ENCODE measurements around the gene CD68.

Gene CD68

GRCh38 chr17:7555320-7555948, 24.0 kb upstream of the CD68 start:
- TF ChIP-seq, protein P1, sequence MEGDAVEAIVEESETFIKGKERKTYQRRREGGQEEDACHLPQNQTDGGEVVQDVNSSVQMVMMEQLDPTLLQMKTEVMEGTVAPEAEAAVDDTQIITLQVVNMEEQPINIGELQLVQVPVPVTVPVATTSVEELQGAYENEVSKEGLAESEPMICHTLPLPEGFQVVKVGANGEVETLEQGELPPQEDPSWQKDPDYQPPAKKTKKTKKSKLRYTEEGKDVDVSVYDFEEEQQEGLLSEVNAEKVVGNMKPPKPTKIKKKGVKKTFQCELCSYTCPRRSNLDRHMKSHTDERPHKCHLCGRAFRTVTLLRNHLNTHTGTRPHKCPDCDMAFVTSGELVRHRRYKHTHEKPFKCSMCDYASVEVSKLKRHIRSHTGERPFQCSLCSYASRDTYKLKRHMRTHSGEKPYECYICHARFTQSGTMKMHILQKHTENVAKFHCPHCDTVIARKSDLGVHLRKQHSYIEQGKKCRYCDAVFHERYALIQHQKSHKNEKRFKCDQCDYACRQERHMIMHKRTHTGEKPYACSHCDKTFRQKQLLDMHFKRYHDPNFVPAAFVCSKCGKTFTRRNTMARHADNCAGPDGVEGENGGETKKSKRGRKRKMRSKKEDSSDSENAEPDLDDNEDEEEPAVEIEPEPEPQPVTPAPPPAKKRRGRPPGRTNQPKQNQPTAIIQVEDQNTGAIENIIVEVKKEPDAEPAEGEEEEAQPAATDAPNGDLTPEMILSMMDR (IDR thresholded peaks at IDR 0.05; ENCODE audit: control insufficient read depth, extremely low read depth, insufficient read depth), result no peak
- DNase-seq (ENCODE audit: low read depth), result no peak
- H3K4me3 ChIP-seq (ENCODE audit: low read depth, low read length), result no peak overlapping the region

DNA sequence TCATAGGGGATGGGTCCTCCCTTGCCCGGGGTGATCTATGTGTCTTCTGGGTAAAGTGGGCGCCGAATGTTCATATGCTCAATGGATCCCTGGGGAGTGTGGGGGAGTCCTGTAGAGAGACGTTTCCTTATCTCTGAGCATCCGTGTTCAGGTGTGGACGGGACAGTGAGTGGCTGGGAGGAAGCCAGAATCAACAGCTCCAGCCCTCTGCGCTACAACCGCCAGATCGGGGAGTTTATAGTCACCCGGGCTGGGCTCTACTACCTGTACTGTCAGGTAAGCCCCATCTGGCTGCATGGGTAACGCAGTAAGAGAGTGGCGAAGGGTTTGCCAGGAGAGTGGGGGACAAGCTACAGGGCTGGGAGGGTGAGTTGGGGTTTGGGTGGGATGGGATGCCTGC, 22.8 kb upstream of the CD68 start:
- TF ChIP-seq, protein P1 (IDR thresholded peaks at IDR 0.05; ENCODE audit: control insufficient read depth, extremely low read depth, insufficient read depth), result no peak
- no peak overlapping the region for H3K4me3 ChIP-seq (ENCODE audit: low read depth, low read length)
- no peak for DNase-seq (ENCODE audit: low read depth)

GRCh38 chr17:7557147-7557764, 22.2 kb upstream of the CD68 start:
- TF ChIP-seq, protein P1 (IDR thresholded peaks at IDR 0.05; ENCODE audit: control insufficient read depth, extremely low read depth, insufficient read depth), result no peak
- H3K4me3 ChIP-seq (ENCODE audit: low read depth, low read length), result 0 out of 2 replicates have a peak overlapping the region, but pooled peaks have one; percentile 56
- no peak for DNase-seq (ENCODE audit: low read depth)

DNA sequence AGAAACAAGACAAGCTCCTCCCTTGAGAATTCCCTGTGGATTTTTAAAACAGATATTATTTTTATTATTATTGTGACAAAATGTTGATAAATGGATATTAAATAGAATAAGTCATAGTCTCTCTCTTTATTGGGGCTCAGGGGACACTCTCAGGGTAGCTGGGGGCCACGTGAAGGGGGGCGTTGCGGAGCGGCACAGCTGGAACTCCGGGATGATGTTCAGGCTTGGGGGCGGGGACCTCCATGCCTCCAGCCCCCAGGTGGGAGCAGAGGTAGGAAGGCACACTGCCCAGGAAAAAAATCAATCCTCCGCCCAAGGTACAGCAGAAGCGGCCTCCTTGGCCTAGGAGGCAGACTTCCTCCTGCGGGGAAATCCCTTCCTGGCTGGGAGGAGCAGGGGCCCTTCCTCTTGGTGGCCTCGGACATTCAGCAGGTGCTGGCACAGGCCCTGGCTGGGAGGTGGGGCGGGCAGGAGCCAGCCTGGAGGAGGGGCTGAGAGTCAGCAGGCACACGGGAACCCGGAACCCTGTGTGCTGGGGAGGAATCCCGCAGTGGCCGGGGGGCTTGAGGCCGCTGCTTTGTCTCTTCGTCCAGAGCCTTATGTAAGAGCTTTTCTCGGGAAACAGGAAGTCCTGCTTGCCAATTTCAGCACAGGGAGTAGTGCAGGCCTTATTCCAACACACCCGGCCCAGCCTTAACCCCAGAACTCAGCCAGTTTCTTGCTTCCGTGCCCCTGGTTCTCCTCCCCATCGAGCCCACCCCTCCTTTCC, 21.5 kb upstream of the CD68 start:
- peak; percentile 80 for DNase-seq (ENCODE audit: low read depth)
- peak overlapping the region; percentile 56 for H3K4me3 ChIP-seq (ENCODE audit: low read depth, low read length)
- TF ChIP-seq, protein P1 (IDR thresholded peaks at IDR 0.05; ENCODE audit: control insufficient read depth, extremely low read depth, insufficient read depth), result no peak

DNA sequence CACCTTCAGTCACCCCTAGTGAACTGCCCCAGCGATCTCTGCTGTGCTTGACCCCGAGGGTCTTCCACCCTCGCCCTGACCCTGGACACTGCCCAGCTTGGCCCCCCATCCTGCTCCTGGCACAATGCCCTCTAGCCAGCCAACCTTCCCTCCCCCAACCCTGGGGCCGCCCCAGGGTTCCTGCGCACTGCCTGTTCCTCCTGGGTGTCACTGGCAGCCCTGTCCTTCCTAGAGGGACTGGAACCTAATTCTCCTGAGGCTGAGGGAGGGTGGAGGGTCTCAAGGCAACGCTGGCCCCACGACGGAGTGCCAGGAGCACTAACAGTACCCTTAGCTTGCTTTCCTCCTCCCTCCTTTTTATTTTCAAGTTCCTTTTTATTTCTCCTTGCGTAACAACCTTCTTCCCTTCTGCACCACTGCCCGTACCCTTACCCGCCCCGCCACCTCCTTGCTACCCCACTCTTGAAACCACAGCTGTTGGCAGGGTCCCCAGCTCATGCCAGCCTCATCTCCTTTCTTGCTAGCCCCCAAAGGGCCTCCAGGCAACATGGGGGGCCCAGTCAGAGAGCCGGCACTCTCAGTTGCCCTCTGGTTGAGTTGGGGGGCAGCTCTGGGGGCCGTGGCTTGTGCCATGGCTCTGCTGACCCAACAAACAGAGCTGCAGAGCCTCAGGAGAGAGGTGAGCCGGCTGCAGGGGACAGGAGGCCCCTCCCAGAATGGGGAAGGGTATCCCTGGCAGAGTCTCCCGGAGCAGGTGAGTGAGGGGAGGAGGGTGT, 20.7 kb upstream of the CD68 start, which contains the start of gene TNFSF13:
Gene TNFSF13, plus strand, starts transcription at position 207 of the 776 bp plus-strand sequence. Its CDS starts 290 bp downstream, at position 497.
- H3K4me3 ChIP-seq (ENCODE audit: low read depth, low read length), result peak within 1 kb of the TSS; percentile 56
- TF ChIP-seq, protein P1 (IDR thresholded peaks at IDR 0.05; ENCODE audit: control insufficient read depth, extremely low read depth, insufficient read depth), result no peak
- no peak for DNase-seq (ENCODE audit: low read depth)

- DNase-seq (ENCODE audit: low read depth), result no peak
- peak overlapping the region; percentile 56 for H3K4me3 ChIP-seq (ENCODE audit: low read depth, low read length)
- TF ChIP-seq, protein P1 (IDR thresholded peaks at IDR 0.05; ENCODE audit: control insufficient read depth, extremely low read depth, insufficient read depth), result no peak
These were observed 19.9 kb upstream of the CD68 start for GRCh38 chr17:7559320-7560171.

Measured in LNCaP clone FGC (cell line).